ENCODE measurements around the gene CFAP206.

GRCh38 chr6:87483929-87484328 lies 76.2 kb downstream of the CFAP206 start:
- TF ChIP-seq CTCF (IDR thresholded peaks at IDR 0.05) (no peak), POLR2A (IDR thresholded peaks at IDR 0.05) (no peak), POLR2AphosphoS5 (IDR thresholded peaks at IDR 0.05) (no peak)
